SK-N-SH (cell line): ENCODE measurements around the gene RPL28. TPM values are rescaled to one million over a fixed set of nuclear protein-coding genes. Genes with fewer than 3 reads are reported as not detected.

Source experiments
- CTCF ChIA-PET: fragments of 300-600, 350-600 bp; formaldehyde crosslinking; extraction: SDS; loops from one replicate; lab custom pipeline; 2021; lab: Yijun Ruan, JAX
- POLR2A ChIA-PET: fragments of 350-600 bp; sonication (Branson Sonifier 250); formaldehyde crosslinking; extraction: SDS; loops from one replicate; lab custom pipeline; 2020; ENCODE audit warnings: antibody characterized with exemption, inconsistent platforms; lab: Yijun Ruan, JAX
- DNase-seq: peaks from one replicate; pipeline ENCODE4 v3.0.0; 2012
- H2AFZ ChIP-seq: fragments of 200-600 bp; sonication (generic); 2 replicates; pipeline ENCODE4 v1.8.1; 2016; ENCODE audit warnings: antibody characterized with exemption, mild to moderate bottlenecking, low read depth
- H3F3A ChIP-seq: fragments of 200-600 bp; sonication (generic); replicated peaks from 2 replicates; pipeline ENCODE3; 2016; ENCODE audit warnings: antibody characterized with exemption, mild to moderate bottlenecking; ENCODE audit not compliant: insufficient read depth
- H3K27ac ChIP-seq, 2 experiments: fragments of 200-500 bp in 1 of 2; fragments of 200-600 bp in 1 of 2; sonication (Bioruptor generic) in 1 of 2; sonication (generic), shearing (Covaris generic) in 1 of 2; 2 replicates each; pipeline versions ENCODE4 v1.5.1 to v1.6.1; 2014 to 2016; ENCODE audit warnings: low read depth in 2 of 2, inconsistent platforms in 1 of 2, low read length in 1 of 2, mild to moderate bottlenecking in 1 of 2, mixed read lengths in 1 of 2
- H3K27me3 ChIP-seq: fragments of 200-600 bp; sonication (generic), shearing (Covaris generic); 2 replicates; pipeline ENCODE4 v1.6.1; 2016; ENCODE audit warnings: mixed run types; ENCODE audit not compliant: insufficient read depth
- H3K36me3 ChIP-seq, 2 experiments: fragments of 200-500 bp in 1 of 2; fragments of 200-600 bp in 1 of 2; sonication (Bioruptor generic) in 1 of 2; sonication (generic) in 1 of 2; replicated peaks in 1 of 2; 2 replicates each; pipeline versions ENCODE3 to v1.5.1; 2014 to 2016; ENCODE audit warnings: low read length in 1 of 2, mild to moderate bottlenecking in 1 of 2; ENCODE audit not compliant: insufficient read depth in 2 of 2, control insufficient read depth in 1 of 2
- H3K4me1 ChIP-seq, 2 experiments: fragments of 200-500 bp in 1 of 2; fragments of 200-600 bp in 1 of 2; sonication (Bioruptor generic) in 1 of 2; sonication (generic), shearing (Covaris generic) in 1 of 2; 2 replicates each; pipeline versions ENCODE4 v1.5.1 to v1.6.1; 2014 to 2016; ENCODE audit warnings: low read depth in 1 of 2, low read length in 1 of 2, mixed run types in 1 of 2; ENCODE audit not compliant: insufficient read depth in 2 of 2, control insufficient read depth in 1 of 2
- H3K4me2 ChIP-seq: fragments of 200-600 bp; sonication (generic), shearing (Covaris generic); 2 replicates; pipeline ENCODE4 v1.6.1; 2017; ENCODE audit warnings: mixed run types
- H3K4me3 ChIP-seq, 2 experiments: fragments of 200-500 bp in 1 of 2; fragments of 200-600 bp in 1 of 2; sonication (Bioruptor generic) in 1 of 2; sonication (generic), shearing (Covaris generic) in 1 of 2; 2 replicates each; pipeline versions ENCODE4 v1.5.1 to v1.8.1; 2014 to 2016; ENCODE audit warnings: low read depth in 2 of 2, inconsistent platforms in 1 of 2, low read length in 1 of 2, mild to moderate bottlenecking in 1 of 2, mixed read lengths in 1 of 2, moderate library complexity in 1 of 2
- H3K79me2 ChIP-seq: fragments of 200-600 bp; sonication (generic); 2 replicates; pipeline ENCODE4 v1.8.1; 2017; ENCODE audit warnings: mild to moderate bottlenecking; ENCODE audit not compliant: insufficient read depth
- H3K9ac ChIP-seq: fragments of 200-600 bp; sonication (generic); 2 replicates; pipeline ENCODE4 v1.6.1; 2017; ENCODE audit warnings: mixed run types
- H3K9me2 ChIP-seq: fragments of 200-600 bp; sonication (generic); 2 replicates; pipeline ENCODE4 v1.6.1; 2017; ENCODE audit warnings: mixed run types
- H3K9me3 ChIP-seq: fragments of 200-600 bp; sonication (generic); 2 replicates; pipeline ENCODE4 v1.6.1; 2017; ENCODE audit warnings: mixed run types, mild to moderate bottlenecking, moderate library complexity
- H4K20me1 ChIP-seq: fragments of 200-600 bp; sonication (generic); 2 replicates; pipeline ENCODE4 v1.6.1; 2017; ENCODE audit warnings: mild to moderate bottlenecking, mixed run types; ENCODE audit not compliant: insufficient read depth
- ELF1 ChIP-seq: IDR thresholded peaks from 2 replicates; pipeline ENCODE4 v1.4.0; 2012
- EZH2phosphoT487 ChIP-seq: fragments of 200-600 bp; sonication (generic); IDR thresholded peaks from 2 replicates; pipeline ENCODE4 v1.6.1; 2017; ENCODE audit warnings: low read depth, mixed run types, mild to moderate bottlenecking, antibody characterized with exemption, moderate library complexity, borderline replicate concordance
- FOSL2 ChIP-seq: IDR thresholded peaks from 2 replicates; pipeline ENCODE4 v1.4.0; 2012; ENCODE audit warnings: low read depth, mild to moderate bottlenecking, moderate library complexity, borderline replicate concordance
- JUND ChIP-seq: IDR thresholded peaks from 2 replicates; pipeline ENCODE4 v1.4.0; 2012
- SMC3 ChIP-seq: IDR thresholded peaks from 2 replicates; pipeline ENCODE4 v1.6.1; 2012; ENCODE audit warnings: low read depth, low read length, improper control_type of control experiment
- USF1 ChIP-seq: IDR thresholded peaks from 2 replicates; pipeline ENCODE4 v1.4.0; 2012; ENCODE audit warnings: low read depth, borderline replicate concordance
- WGBS: methylation state at CpG from one replicate; pipeline ENCODE4 v1.1.6; 2017; ENCODE audit warnings: low lambda C conversion rate; 5-methylcytosine and 5-hydroxymethylcytosine counted together
- polyA plus RNA-seq, 3 experiments: library from polyadenylated mRNA; depleted of rRNA; stranded (reverse); fragments of >200 nt; gene quantifications; 2 replicates each; pipeline ENCODE4 v1.2.3, GENCODE V29; 2012
- TF ChIP-seq, protein P1 (sequence below): IDR thresholded peaks from 2 replicates; pipeline ENCODE4; 2012
- TF ChIP-seq, protein P2 (sequence below): fragments of 200-600 bp; sonication (generic); IDR thresholded peaks from 2 replicates; pipeline ENCODE4 v1.6.1; 2017; ENCODE audit warnings: antibody characterized with exemption, mild to moderate bottlenecking, moderate library complexity
- TF ChIP-seq, protein P3 (sequence below): fragments of 150-350 bp; IDR thresholded peaks from 2 replicates; pipeline ENCODE4 v1.6.1; 2017; ENCODE audit warnings: antibody characterized with exemption, low read length, low read depth, borderline replicate concordance

Gene RPL28
- polyA plus RNA-seq, 1 of the 3 experiments (the other 2 are of a cell fraction): 2,368 TPM

GRCh38 chr19:55449469-55449868 is 63.7 kb downstream of the RPL28 start:
- ChIA-PET POLR2A (interaction anchor here (0.6 kb wide), 1 partner anchor 42 kb away, joined by 3 read pairs; the partner anchor contains the start of gene UBE2S), CTCF (interaction anchor here (0.7 to 1.3 kb wide), 5 partner anchors 11 to 55 kb away, joined by 3 to 8 read pairs (median 3); partner anchors contain the start of gene NAT14)
- no peak overlapping the region for H3K27ac ChIP-seq
- 12% methylated on average over 5 of the region's 16 CpGs for WGBS
- H3K79me2 ChIP-seq: no peaks in the 10 kb centered on the region
- no peaks in the 10 kb centered on the region for H3K9me3 ChIP-seq
- H3F3A ChIP-seq: peaks cover 21% of the 10 kb centered on the region
- TF ChIP-seq, protein P1, sequence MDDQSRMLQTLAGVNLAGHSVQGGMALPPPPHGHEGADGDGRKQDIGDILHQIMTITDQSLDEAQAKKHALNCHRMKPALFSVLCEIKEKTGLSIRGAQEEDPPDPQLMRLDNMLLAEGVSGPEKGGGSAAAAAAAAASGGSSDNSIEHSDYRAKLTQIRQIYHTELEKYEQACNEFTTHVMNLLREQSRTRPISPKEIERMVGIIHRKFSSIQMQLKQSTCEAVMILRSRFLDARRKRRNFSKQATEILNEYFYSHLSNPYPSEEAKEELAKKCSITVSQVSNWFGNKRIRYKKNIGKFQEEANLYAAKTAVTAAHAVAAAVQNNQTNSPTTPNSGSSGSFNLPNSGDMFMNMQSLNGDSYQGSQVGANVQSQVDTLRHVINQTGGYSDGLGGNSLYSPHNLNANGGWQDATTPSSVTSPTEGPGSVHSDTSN: no peak
- TF ChIP-seq ELF1 (no peak), JUND (no peak), USF1 (no peak), FOSL2 (no peak), SMC3 (no peak)
- TF ChIP-seq, protein P2, sequence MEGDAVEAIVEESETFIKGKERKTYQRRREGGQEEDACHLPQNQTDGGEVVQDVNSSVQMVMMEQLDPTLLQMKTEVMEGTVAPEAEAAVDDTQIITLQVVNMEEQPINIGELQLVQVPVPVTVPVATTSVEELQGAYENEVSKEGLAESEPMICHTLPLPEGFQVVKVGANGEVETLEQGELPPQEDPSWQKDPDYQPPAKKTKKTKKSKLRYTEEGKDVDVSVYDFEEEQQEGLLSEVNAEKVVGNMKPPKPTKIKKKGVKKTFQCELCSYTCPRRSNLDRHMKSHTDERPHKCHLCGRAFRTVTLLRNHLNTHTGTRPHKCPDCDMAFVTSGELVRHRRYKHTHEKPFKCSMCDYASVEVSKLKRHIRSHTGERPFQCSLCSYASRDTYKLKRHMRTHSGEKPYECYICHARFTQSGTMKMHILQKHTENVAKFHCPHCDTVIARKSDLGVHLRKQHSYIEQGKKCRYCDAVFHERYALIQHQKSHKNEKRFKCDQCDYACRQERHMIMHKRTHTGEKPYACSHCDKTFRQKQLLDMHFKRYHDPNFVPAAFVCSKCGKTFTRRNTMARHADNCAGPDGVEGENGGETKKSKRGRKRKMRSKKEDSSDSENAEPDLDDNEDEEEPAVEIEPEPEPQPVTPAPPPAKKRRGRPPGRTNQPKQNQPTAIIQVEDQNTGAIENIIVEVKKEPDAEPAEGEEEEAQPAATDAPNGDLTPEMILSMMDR: no peak
- no peaks in the 10 kb centered on the region for H3K9me2 ChIP-seq
- H3K4me3 ChIP-seq: no peak overlapping the region
- no peak overlapping the region for H2AFZ ChIP-seq
- no peaks in the 10 kb centered on the region for H3K36me3 ChIP-seq
- no peak overlapping the region for H3K9ac ChIP-seq
- DNase-seq: no peak
- peaks cover 34% of the 10 kb centered on the region for H3K27me3 ChIP-seq
- peaks cover 19% of the 10 kb centered on the region for H4K20me1 ChIP-seq
- no peak overlapping the region for H3K4me2 ChIP-seq
- peaks cover 0 to 14% of the 10 kb centered on the region in 2 experiments; a peak in 2 of 4 replicates for H3K4me1 ChIP-seq

- no peaks in the 10 kb centered on the region for H3K36me3 ChIP-seq
- TF ChIP-seq, protein P3, sequence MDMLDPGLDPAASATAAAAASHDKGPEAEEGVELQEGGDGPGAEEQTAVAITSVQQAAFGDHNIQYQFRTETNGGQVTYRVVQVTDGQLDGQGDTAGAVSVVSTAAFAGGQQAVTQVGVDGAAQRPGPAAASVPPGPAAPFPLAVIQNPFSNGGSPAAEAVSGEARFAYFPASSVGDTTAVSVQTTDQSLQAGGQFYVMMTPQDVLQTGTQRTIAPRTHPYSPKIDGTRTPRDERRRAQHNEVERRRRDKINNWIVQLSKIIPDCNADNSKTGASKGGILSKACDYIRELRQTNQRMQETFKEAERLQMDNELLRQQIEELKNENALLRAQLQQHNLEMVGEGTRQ: no peak
- peak; percentile 76; the same call in 1 of the 2 replicates for TF ChIP-seq EZH2phosphoT487
- 2% methylated on average over 33 of the region's 80 CpGs for WGBS
- H3K4me2 ChIP-seq: peak overlapping the region; percentile 68; the same call in 1 of the 2 replicates
- no peak overlapping the region for H3K27ac ChIP-seq
- peak overlapping the region; percentile 27 to 32; a peak in 1 of 4 replicates for H3K4me3 ChIP-seq
- peaks cover 0 to 14% of the 10 kb centered on the region in 2 experiments; a peak in 2 of 4 replicates for H3K4me1 ChIP-seq
- H4K20me1 ChIP-seq: peaks cover 20% of the 10 kb centered on the region
- H3F3A ChIP-seq: peaks cover 21% of the 10 kb centered on the region
- H3K9ac ChIP-seq: no peak overlapping the region
- ChIA-PET POLR2A (interaction anchor here (1.1 kb wide), 1 partner anchor 10 kb away, joined by 5 read pairs; the partner anchor contains the start of gene ISOC2), CTCF (interaction anchor here (1.1 to 4.0 kb wide), 5 partner anchors 16 to 310 kb away, joined by 3 to 26 read pairs (median 11); no protein-coding TSS in a partner anchor)
- no peak overlapping the region for H2AFZ ChIP-seq
- peaks cover 20% of the 10 kb centered on the region for H3K27me3 ChIP-seq
- peak; percentile 65 for DNase-seq
- no peaks in the 10 kb centered on the region for H3K79me2 ChIP-seq
- H3K9me2 ChIP-seq: no peaks in the 10 kb centered on the region
- no peaks in the 10 kb centered on the region for H3K9me3 ChIP-seq
Measured at GRCh38 chr19:55451163-55451964, 65.6 kb downstream of the RPL28 start.
